GM12874 (cell line): Measurements from ENCODE around the gene INTS2.

Experiments
- TF ChIP-seq, protein P1 (sequence below): IDR thresholded peaks from 2 replicates; pipeline ENCODE4 v1.5.1; 2011; ENCODE audit warnings: low read depth, mild to moderate bottlenecking, control low read depth, low read length, moderate library complexity; ENCODE audit not compliant: insufficient read depth

The INTS2 gene, protein sequence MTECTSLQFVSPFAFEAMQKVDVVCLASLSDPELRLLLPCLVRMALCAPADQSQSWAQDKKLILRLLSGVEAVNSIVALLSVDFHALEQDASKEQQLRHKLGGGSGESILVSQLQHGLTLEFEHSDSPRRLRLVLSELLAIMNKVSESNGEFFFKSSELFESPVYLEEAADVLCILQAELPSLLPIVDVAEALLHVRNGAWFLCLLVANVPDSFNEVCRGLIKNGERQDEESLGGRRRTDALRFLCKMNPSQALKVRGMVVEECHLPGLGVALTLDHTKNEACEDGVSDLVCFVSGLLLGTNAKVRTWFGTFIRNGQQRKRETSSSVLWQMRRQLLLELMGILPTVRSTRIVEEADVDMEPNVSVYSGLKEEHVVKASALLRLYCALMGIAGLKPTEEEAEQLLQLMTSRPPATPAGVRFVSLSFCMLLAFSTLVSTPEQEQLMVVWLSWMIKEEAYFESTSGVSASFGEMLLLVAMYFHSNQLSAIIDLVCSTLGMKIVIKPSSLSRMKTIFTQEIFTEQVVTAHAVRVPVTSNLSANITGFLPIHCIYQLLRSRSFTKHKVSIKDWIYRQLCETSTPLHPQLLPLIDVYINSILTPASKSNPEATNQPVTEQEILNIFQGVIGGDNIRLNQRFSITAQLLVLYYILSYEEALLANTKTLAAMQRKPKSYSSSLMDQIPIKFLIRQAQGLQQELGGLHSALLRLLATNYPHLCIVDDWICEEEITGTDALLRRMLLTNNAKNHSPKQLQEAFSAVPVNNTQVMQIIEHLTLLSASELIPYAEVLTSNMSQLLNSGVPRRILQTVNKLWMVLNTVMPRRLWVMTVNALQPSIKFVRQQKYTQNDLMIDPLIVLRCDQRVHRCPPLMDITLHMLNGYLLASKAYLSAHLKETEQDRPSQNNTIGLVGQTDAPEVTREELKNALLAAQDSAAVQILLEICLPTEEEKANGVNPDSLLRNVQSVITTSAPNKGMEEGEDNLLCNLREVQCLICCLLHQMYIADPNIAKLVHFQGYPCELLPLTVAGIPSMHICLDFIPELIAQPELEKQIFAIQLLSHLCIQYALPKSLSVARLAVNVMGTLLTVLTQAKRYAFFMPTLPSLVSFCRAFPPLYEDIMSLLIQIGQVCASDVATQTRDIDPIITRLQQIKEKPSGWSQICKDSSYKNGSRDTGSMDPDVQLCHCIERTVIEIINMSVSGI

DNA sequence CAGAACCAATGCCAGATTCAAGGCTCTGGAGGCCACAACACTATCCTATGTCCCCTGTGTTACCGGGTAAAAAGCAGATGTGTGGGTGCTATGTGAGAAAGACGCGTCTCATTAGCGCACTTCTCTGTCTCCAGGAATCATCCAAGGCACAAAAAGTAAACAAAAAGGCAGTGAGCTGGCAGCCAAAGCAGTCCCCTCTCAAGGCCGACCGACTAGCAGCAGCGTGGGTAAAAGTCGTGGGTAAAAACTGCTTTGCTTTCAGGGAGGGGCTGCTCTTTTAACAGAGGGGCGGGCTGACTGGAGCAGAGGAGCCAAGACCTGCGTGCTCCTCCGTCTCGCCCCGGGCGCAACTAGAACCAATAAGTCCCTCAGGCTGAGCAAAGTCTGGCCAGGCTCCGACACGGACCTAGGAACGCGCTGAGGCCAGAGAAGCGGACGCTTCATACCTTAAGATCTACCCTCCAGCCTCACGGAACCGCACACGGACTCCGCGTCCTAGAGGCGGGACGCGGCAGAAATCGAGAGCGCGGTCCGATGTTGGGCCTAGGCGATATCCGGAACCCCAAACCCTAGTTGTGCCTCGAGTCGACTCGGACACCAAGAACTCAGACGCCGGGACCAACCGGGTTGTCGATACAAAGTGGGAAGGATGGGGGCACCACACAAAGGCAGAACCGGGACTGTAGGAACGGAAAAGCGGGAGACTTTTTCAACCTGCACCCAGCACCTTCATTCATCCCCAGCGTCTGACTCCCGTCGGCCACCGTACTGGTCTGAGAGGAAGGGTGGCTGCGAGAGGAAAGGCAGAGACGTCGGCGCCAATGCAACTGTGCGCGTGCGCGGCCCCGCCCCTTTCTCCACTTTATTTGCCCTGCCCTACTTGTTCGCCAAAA, at the start of gene INTS2:
Gene INTS2 (minus strand): TSS at position 775 of the 893 bp plus-strand sequence. CDS start 1,338 bp downstream, outside the sequence.
- TF ChIP-seq, protein P1, sequence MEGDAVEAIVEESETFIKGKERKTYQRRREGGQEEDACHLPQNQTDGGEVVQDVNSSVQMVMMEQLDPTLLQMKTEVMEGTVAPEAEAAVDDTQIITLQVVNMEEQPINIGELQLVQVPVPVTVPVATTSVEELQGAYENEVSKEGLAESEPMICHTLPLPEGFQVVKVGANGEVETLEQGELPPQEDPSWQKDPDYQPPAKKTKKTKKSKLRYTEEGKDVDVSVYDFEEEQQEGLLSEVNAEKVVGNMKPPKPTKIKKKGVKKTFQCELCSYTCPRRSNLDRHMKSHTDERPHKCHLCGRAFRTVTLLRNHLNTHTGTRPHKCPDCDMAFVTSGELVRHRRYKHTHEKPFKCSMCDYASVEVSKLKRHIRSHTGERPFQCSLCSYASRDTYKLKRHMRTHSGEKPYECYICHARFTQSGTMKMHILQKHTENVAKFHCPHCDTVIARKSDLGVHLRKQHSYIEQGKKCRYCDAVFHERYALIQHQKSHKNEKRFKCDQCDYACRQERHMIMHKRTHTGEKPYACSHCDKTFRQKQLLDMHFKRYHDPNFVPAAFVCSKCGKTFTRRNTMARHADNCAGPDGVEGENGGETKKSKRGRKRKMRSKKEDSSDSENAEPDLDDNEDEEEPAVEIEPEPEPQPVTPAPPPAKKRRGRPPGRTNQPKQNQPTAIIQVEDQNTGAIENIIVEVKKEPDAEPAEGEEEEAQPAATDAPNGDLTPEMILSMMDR, result no peak

DNA sequence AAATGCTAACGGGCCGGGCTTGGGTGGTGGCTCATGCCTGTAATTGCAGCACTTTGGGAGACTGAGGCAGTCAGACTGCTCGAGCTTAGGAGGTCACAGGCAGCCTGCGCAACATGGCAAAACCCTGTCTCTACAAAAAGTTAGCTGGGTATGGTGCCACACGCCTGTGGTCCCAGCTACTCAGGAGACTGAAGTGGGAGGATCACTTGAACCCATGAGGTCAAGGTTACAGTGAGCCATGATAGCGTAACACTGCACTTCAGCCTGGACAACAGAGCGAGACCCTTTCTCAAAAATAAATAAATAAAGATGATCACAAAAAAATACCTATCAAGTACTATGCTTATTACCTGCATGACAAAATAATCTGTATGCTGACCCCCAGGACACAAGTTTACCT, 46.3 kb upstream of the INTS2 start:
- TF ChIP-seq, protein P1, result no peak

DNA sequence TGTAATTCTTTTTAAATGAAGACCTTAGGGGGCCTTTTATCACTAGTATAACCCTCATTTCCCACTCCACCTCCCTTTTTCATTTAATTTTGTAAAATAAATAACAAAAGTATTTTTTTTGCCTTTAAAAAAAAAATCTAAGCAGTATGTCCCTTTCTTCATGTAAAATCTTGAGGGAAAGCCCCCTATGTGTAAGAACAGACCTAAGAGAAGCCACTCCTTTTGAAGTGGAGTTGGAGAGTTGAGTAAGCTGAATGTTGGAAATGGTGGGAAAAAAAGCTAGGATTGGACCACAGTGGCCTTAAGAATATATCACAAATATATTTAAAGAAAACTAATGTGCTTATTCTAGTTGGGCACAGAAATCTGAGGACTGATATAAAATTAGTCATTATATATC, 44.5 kb upstream of the INTS2 start:
- TF ChIP-seq, protein P1, result no peak

DNA sequence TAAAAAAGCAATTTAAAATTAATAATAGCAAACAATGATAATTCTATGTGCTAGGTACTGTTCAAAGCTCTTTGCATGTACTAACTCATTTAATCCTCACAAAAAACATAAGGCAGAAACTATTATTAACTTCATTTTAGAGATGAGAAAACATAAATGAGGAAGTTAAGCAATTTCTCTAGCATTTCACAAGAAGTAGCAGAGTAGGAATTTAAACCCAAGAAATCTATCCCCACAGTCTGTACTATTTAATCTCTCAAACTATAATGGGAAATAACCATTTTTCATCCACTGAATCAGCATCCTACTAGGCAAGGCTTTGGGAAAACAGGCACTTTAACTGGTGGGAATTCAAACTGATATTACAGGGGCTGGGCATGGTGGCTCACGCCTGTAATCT, 42.2 kb upstream of the INTS2 start:
- TF ChIP-seq, protein P1, result no peak

DNA sequence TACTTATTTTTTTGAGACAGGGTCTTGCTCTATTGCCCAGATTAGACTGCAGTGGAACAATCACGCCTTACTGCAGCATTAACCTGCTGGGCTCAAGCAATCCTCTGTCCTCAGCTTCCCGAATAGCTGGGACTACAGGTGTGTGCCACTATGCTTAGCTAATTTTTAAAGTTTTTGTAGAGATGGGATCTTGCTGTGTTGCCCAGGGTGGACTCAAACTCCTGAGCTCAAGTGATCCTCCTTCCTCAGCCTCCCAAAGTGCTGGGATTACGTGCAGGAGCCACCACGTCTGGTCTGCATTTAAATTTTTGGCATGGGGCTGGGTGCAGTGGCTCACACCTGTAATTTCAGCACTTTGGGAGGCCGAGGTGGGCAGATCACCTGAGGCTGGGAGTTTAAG, 41.0 kb upstream of the INTS2 start:
- TF ChIP-seq, protein P1, result no peak

DNA sequence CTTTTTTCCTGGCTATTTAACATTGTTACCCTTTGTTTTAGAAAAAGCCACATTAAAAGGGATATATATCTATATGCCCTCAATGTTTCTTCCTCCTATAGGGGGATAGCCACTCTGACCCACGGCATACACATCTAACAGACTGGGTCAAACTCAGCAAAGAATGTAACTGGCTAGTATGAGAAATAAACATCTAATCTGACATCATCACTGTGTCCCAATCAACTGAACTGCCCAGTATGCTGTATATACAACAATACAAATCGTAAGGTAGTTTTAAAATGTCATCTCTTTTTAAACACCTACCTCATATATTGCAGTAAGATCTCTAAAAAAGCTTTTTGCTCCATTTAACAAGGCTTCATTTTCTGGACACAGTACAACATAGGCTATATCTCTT, 39.9 kb upstream of the INTS2 start:
- TF ChIP-seq, protein P1, result no peak
